PC-3 (cell line): ENCODE measurements around the gene MCAT. TPM values are rescaled to one million over a fixed set of nuclear protein-coding genes. Genes with fewer than 3 reads are reported as not detected.

ENCODE experiments used
- ATAC-seq: fragments of 200-7000 bp; cut with Tn5 transposase; 2 replicates; pipeline ENCODE4 v1.9.1; 2020; ENCODE audit warnings: mild to moderate bottlenecking, moderate library complexity
- BruUV-seq: library from RNA; stranded (reverse); fragments of 400-500 nt; replicated peaks from 2 replicates; lab custom pipeline; 2021; lab: Mats Ljungman, UMichigan
- CTCF ChIA-PET: fragments of 300-600 bp; sonication (Branson Sonifier 250); formaldehyde crosslinking; loops from one replicate; lab custom pipeline; 2022; ENCODE audit warnings: antibody characterized with exemption; lab: Charles Lee
- POLR2A ChIA-PET: fragments of 300-600 bp; sonication (Branson Sonifier 250); formaldehyde crosslinking; loops from one replicate; lab custom pipeline; 2022; ENCODE audit warnings: antibody characterized with exemption; ENCODE audit not compliant: unreplicated experiment; lab: Charles Lee
- DNase-seq: peaks from one replicate; pipeline ENCODE4 v3.0.0-alpha.2; 2015
- H2AFZ ChIP-seq: fragments of 300-600 bp; sonication (generic); 2 replicates; pipeline ENCODE4 v1.6.0; 2016; ENCODE audit warnings: antibody characterized with exemption, low read length
- H3F3A ChIP-seq: fragments of 300-600 bp; sonication (generic); one replicate; pipeline ENCODE4 v1.6.0; 2017; ENCODE audit warnings: antibody characterized with exemption, low read length, control low read depth, mild to moderate bottlenecking; ENCODE audit not compliant: unreplicated experiment
- H3K27ac ChIP-seq: fragments of 300-600 bp; sonication (generic); 2 replicates; pipeline ENCODE4 v1.5.1; 2016; ENCODE audit warnings: mild to moderate bottlenecking, low read length
- H3K27me3 ChIP-seq: fragments of 300-600 bp; sonication (generic); 2 replicates; pipeline ENCODE4 v1.6.1; 2016; ENCODE audit warnings: low read length, mixed read lengths
- H3K36me3 ChIP-seq: fragments of 300-600 bp; sonication (generic); 2 replicates; pipeline ENCODE4 v1.6.1; 2016; ENCODE audit warnings: low read depth, mixed run types, low read length, mixed read lengths
- H3K4me1 ChIP-seq: fragments of 300-600 bp; sonication (generic); 2 replicates; pipeline ENCODE4 v1.5.1; 2016; ENCODE audit warnings: low read length; ENCODE audit not compliant: insufficient read depth
- H3K4me2 ChIP-seq: fragments of 300-600 bp; sonication (generic); 2 replicates; pipeline ENCODE4 v1.6.0; 2016; ENCODE audit warnings: low read length
- H3K4me3 ChIP-seq: fragments of 300-600 bp; sonication (generic); 2 replicates; pipeline ENCODE4 v1.5.1; 2016; ENCODE audit warnings: mild to moderate bottlenecking, low read length, mixed read lengths
- H3K79me2 ChIP-seq: fragments of 300-600 bp; sonication (generic); 2 replicates; pipeline ENCODE4 v1.6.1; 2017; ENCODE audit warnings: low read length, mixed read lengths
- H3K9ac ChIP-seq: fragments of 300-600 bp; sonication (generic); 2 replicates; pipeline ENCODE4 v1.6.0; 2016; ENCODE audit warnings: mild to moderate bottlenecking, low read length
- H3K9me2 ChIP-seq: fragments of 300-600 bp; sonication (generic); replicated peaks from 2 replicates; pipeline ENCODE4 v1.6.1; 2016; ENCODE audit warnings: mixed run types, low read length, mixed read lengths
- H3K9me3 ChIP-seq: fragments of 300-600 bp; sonication (generic); 2 replicates; pipeline ENCODE4 v1.6.1; 2016; ENCODE audit warnings: low read length, mixed read lengths
- H4K20me1 ChIP-seq: fragments of 300-600 bp; sonication (generic); 2 replicates; pipeline ENCODE4 v1.6.1; 2016; ENCODE audit warnings: low read length, mixed read lengths
- CTCF ChIP-seq: fragments of 300-600 bp; sonication (generic); conservative IDR thresholded peaks from 2 replicates; pipeline ENCODE4 v1.5.1; 2017; ENCODE audit warnings: antibody characterized with exemption, low read depth, mild to moderate bottlenecking, low read length
- EZH2 ChIP-seq: fragments of 300-600 bp; sonication (generic); IDR thresholded peaks from one replicate; pipeline ENCODE4 v1.6.1; 2017; ENCODE audit warnings: antibody characterized with exemption, mild to moderate bottlenecking, low read length; ENCODE audit not compliant: unreplicated experiment
- EZH2phosphoT487 ChIP-seq: fragments of 300-600 bp; sonication (generic); IDR thresholded peaks from 2 replicates; pipeline ENCODE4 v1.6.1; 2018; ENCODE audit warnings: mild to moderate bottlenecking, antibody characterized with exemption, low read length, borderline replicate concordance
- intact Hi-C: fragments of 100-400 bp; cut with micrococcal nuclease; formaldehyde crosslinking; loops from 2 replicates; pipeline ENCODE4 v1.9.0; 2023
- total RNA-seq: library from RNA; depleted of rRNA; stranded (reverse); fragments of >200 nt; gene quantifications from 2 replicates; pipeline ENCODE4 v1.2.3, GENCODE V29; 2014

Gene MCAT
- total RNA-seq, 1 experiment from 2014 or later: 29.2 TPM

- Histone ChIP-seq H3K4me3 (no peak overlapping the region), H3K36me3 (peaks cover 8% of the 10 kb centered on the region), H3K9me2 (no peaks in the 10 kb centered on the region), H3K27me3 (no peaks in the 10 kb centered on the region), H2AFZ (no peak overlapping the region), H3K79me2 (peaks cover 12% of the 10 kb centered on the region), H4K20me1 (no peaks in the 10 kb centered on the region), H3K27ac (no peak overlapping the region), H3K4me2 (no peak overlapping the region), H3K9ac (no peak overlapping the region), H3F3A (no peaks in the 10 kb centered on the region), H3K4me1 (peaks cover 28% of the 10 kb centered on the region), H3K9me3 (no peaks in the 10 kb centered on the region)
- intact Hi-C loops: no loop called here
- no peak for ATAC-seq
- DNase-seq: no peak
- TF ChIP-seq CTCF: no peak
- TF ChIP-seq EZH2phosphoT487: no peak
- TF ChIP-seq EZH2: no peak
- CTCF ChIA-PET: interaction anchor here (0.6 kb wide), 1 partner anchor 100 kb away, joined by 24 read pairs; no protein-coding TSS in a partner anchor
- no TSS peak for BruUV-seq
- POLR2A ChIA-PET: no interaction called here
Measured at GRCh38 chr22:43131773-43132501, 11.3 kb downstream of the MCAT start.

- intact Hi-C loops: no loop called here
- Histone ChIP-seq H3K27ac (no peak overlapping the region), H3K27me3 (no peaks in the 10 kb centered on the region), H3K9me2 (no peaks in the 10 kb centered on the region), H3K4me3 (no peak overlapping the region), H3K9me3 (no peaks in the 10 kb centered on the region), H3K9ac (no peak overlapping the region), H4K20me1 (no peaks in the 10 kb centered on the region), H3F3A (no peaks in the 10 kb centered on the region), H3K36me3 (no peaks in the 10 kb centered on the region; the same call in 1 of the 2 replicates), H3K4me1 (peaks cover 36% of the 10 kb centered on the region), H3K79me2 (peaks cover 12% of the 10 kb centered on the region), H2AFZ (no peak overlapping the region), H3K4me2 (no peak overlapping the region)
- ATAC-seq (no peak), DNase-seq (no peak)
- ChIA-PET POLR2A (no interaction called here), CTCF (no interaction called here)
- no TSS peak for BruUV-seq
- TF ChIP-seq CTCF (no peak), EZH2 (no peak), EZH2phosphoT487 (no peak)
Measured at GRCh38 chr22:43129426-43130425, 13.5 kb downstream of the MCAT start.
